22Rv1 (cell line): ENCODE measurements around the gene SLC38A1.

ENCODE experiments used
- H3K27ac ChIP-seq: fragments of 450-650 bp; 2 replicates; pipeline ENCODE4 v1.5.1; 2017
- CTCF ChIP-seq: fragments of 450-650 bp; IDR thresholded peaks from 2 replicates; pipeline ENCODE4 v1.5.1; 2017; ENCODE audit warnings: mild to moderate bottlenecking
- ZFX ChIP-seq: fragments of 450-650 bp; IDR thresholded peaks from 2 replicates; pipeline ENCODE4 v1.6.1; 2017; ENCODE audit warnings: antibody characterized with exemption, borderline replicate concordance

The SLC38A1 gene

GRCh38 chr12:46219132-46219876, 49.5 kb downstream of the SLC38A1 start:
- TF ChIP-seq ZFX, result no peak
- no peak for TF ChIP-seq CTCF
- H3K27ac ChIP-seq, result no peak overlapping the region

- TF ChIP-seq CTCF (no peak), ZFX (no peak)
- no peak overlapping the region for H3K27ac ChIP-seq
Measured at GRCh38 chr12:46218322-46219095, 50.3 kb downstream of the SLC38A1 start.

GRCh38 chr12:46217541-46218321, 51.1 kb downstream of the SLC38A1 start:
- no peak for TF ChIP-seq CTCF
- TF ChIP-seq ZFX, result no peak
- no peak overlapping the region for H3K27ac ChIP-seq

GRCh38 chr12:46214668-46215436, 54.0 kb downstream of the SLC38A1 start:
- H3K27ac ChIP-seq, result no peak overlapping the region
- TF ChIP-seq CTCF, result no peak
- no peak for TF ChIP-seq ZFX

- H3K27ac ChIP-seq, result no peak overlapping the region
- TF ChIP-seq CTCF (no peak), ZFX (no peak)
Measured at GRCh38 chr12:46212108-46212982, 56.5 kb downstream of the SLC38A1 start.

GRCh38 chr12:46210873-46211439, 57.9 kb downstream of the SLC38A1 start:
- TF ChIP-seq CTCF (no peak), ZFX (no peak)
- no peak overlapping the region for H3K27ac ChIP-seq
